IMR-90 (cell line): Measurements from ENCODE around the gene SEMA6A.

ENCODE experiments used
- BHLHE40 ChIP-seq: fragments of 150-350 bp; IDR thresholded peaks from 2 replicates; pipeline ENCODE4 v1.6.1; 2016; ENCODE audit warnings: mild to moderate bottlenecking, low read depth, low read length
- CEBPB ChIP-seq: IDR thresholded peaks from 2 replicates; pipeline ENCODE4 v1.6.1; 2012; ENCODE audit warnings: low read depth, low read length, improper control_type of control experiment
- CTCF ChIP-seq: conservative IDR thresholded peaks from 2 replicates; pipeline ENCODE4 v1.5.1; 2012; ENCODE audit warnings: mild to moderate bottlenecking, low read depth, low read length, improper control_type of control experiment
- ELK1 ChIP-seq: fragments of 150-350 bp; IDR thresholded peaks from 2 replicates; pipeline ENCODE4 v1.6.1; 2016; ENCODE audit warnings: low read depth, mild to moderate bottlenecking, low read length, moderate library complexity, borderline replicate concordance
- MAFK ChIP-seq: IDR thresholded peaks from 2 replicates; pipeline ENCODE4 v1.6.1; 2012; ENCODE audit warnings: low read depth, low read length, improper control_type of control experiment
- MAZ ChIP-seq: IDR thresholded peaks from 2 replicates; pipeline ENCODE4 v1.6.1; 2012; ENCODE audit warnings: low read depth, mild to moderate bottlenecking, low read length, improper control_type of control experiment, moderate library complexity, borderline replicate concordance
- MXI1 ChIP-seq: IDR thresholded peaks from 2 replicates; pipeline ENCODE4 v1.6.1; 2012; ENCODE audit warnings: low read depth, mild to moderate bottlenecking, low read length, moderate library complexity, borderline replicate concordance
- NFE2L2 ChIP-seq: fragments of 150-350 bp; IDR thresholded peaks from 2 replicates; pipeline ENCODE4 v1.6.1; 2016; ENCODE audit warnings: low read depth, mild to moderate bottlenecking, low read length
- POLR2A ChIP-seq: IDR thresholded peaks from 2 replicates; pipeline ENCODE4 v1.6.1; 2012; ENCODE audit warnings: mild to moderate bottlenecking, low read depth, low read length
- RAD21 ChIP-seq: IDR thresholded peaks from 2 replicates; pipeline ENCODE4 v1.6.1; 2012; ENCODE audit warnings: low read length, improper control_type of control experiment
- RCOR1 ChIP-seq: IDR thresholded peaks from 2 replicates; pipeline ENCODE4 v1.6.1; 2012; ENCODE audit warnings: mild to moderate bottlenecking, low read length, improper control_type of control experiment; ENCODE audit not compliant: insufficient replicate concordance
- RFX5 ChIP-seq: IDR thresholded peaks from 2 replicates; pipeline ENCODE4 v1.8.0; 2012; ENCODE audit warnings: low read depth, mild to moderate bottlenecking, low read length, moderate library complexity
- SMC3 ChIP-seq: fragments of 150-350 bp; IDR thresholded peaks from 2 replicates; pipeline ENCODE4 v1.6.1; 2016; ENCODE audit warnings: low read depth, mild to moderate bottlenecking, antibody characterized with exemption, low read length, moderate library complexity
- USF2 ChIP-seq: fragments of 150-350 bp; IDR thresholded peaks from 2 replicates; pipeline ENCODE4 v1.6.1; 2017; ENCODE audit warnings: mild to moderate bottlenecking, antibody characterized with exemption, low read length, low read depth

- TF ChIP-seq CTCF (no peak), POLR2A (no peak), BHLHE40 (no peak), NFE2L2 (no peak), SMC3 (no peak), RAD21 (no peak), ELK1 (no peak), USF2 (no peak), RCOR1 (no peak), MAFK (no peak), MXI1 (no peak), MAZ (no peak), RFX5 (no peak), CEBPB (no peak)
Measured at GRCh38 chr5:116571568-116572349, 2.9 kb downstream of the SEMA6A start.
